22Rv1 (cell line): ENCODE measurements around the gene CCDC127.
"Not testable (repeated sequence)": the region's sequence is repeated elsewhere in the genome, so short reads cannot be mapped to it uniquely, and the experiment has no call there.

Source experiments
- H3K27ac ChIP-seq: fragments of 450-650 bp; 2 replicates; pipeline ENCODE4 v1.5.1; 2017
- ZFX ChIP-seq: fragments of 450-650 bp; IDR thresholded peaks from 2 replicates; pipeline ENCODE4 v1.6.1; 2017; ENCODE audit warnings: antibody characterized with exemption, borderline replicate concordance
- TF ChIP-seq, protein P1 (sequence below): fragments of 450-650 bp; IDR thresholded peaks from 2 replicates; pipeline ENCODE4 v1.5.1; 2017; ENCODE audit warnings: mild to moderate bottlenecking

CCDC127 gene

DNA sequence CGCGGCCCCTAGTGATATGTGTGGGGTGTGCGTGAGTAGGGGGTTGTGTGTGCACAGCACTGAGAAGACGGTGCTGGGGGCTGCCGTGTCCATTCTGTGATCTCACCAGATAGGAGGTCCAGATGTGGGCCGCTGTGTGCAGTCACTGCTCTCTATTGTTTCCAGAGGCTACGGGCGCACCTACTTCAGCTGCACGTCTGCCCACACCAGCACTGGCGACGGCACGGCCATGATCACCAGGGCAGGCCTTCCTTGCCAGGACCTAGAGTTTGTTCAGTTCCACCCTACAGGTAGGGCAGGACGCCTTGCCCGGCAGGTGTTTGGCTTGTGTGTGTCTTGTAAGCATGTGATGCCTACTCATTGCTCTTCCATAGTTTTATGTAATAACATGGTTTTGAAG lies 12.8 kb upstream of the CCDC127 start:
- TF ChIP-seq, protein P1, sequence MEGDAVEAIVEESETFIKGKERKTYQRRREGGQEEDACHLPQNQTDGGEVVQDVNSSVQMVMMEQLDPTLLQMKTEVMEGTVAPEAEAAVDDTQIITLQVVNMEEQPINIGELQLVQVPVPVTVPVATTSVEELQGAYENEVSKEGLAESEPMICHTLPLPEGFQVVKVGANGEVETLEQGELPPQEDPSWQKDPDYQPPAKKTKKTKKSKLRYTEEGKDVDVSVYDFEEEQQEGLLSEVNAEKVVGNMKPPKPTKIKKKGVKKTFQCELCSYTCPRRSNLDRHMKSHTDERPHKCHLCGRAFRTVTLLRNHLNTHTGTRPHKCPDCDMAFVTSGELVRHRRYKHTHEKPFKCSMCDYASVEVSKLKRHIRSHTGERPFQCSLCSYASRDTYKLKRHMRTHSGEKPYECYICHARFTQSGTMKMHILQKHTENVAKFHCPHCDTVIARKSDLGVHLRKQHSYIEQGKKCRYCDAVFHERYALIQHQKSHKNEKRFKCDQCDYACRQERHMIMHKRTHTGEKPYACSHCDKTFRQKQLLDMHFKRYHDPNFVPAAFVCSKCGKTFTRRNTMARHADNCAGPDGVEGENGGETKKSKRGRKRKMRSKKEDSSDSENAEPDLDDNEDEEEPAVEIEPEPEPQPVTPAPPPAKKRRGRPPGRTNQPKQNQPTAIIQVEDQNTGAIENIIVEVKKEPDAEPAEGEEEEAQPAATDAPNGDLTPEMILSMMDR, result no peak
- no peak for TF ChIP-seq ZFX
- no peak overlapping the region for H3K27ac ChIP-seq

DNA sequence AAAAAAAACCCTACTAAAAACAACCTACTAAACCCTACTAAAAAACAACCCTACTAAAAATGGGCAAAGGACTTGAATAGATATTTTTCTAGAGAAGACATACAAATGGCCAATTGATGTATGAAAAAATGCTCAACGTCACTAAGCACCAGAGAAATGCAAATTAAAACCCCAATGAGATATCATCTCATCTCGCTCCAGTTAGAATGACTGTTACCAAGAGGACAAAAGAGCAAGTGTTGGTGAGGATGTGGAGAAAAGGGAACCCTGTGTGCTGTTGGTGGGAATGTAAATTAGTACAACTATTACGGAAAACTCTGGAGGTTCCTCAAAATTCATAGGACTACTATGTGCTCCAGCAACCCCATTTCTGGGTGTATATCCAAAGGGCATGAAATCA lies 10.9 kb upstream of the CCDC127 start:
- no peak for TF ChIP-seq ZFX
- TF ChIP-seq, protein P1, result no peak
- H3K27ac ChIP-seq, result no peak overlapping the region

DNA sequence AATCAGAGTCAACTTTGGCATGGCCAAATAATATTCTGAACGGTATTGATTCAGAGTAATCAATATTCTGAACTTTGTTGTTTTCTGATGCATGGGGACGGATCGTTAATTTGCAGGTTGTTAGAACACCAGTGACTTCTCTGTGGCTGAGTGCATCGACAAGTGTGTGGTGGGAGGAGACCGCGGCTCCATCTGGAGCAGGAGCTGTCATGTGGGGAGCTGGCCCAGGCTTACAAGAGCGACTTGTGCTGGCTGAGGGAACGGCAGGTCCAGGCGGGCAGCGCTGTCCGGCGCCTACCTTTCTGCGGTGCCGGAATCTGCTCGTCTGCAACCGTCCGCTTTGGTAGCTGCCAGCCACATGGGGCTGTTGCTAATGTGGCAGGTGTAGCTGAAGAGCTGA lies 9.4 kb upstream of the CCDC127 start:
- H3K27ac ChIP-seq, result not testable (repeated sequence)

DNA sequence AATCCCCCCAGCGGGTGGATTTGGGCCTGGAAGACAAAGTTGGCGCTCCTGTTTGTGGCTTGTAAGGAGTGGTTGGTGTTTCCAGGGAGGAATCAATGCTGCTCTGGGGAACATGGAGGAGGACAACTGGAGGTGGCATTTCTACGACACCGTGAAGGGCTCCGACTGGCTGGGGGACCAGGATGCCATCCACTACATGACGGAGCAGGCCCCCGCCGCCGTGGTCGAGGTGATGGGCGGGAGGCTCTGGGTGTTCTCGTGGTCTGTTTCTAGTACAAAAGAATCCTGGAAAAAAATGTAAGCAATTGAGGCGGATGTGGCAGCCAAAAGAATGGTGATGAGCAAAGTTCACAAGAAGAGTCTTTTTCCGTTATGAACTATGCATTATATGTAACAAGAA lies 7.4 kb upstream of the CCDC127 start:
- H3K27ac ChIP-seq, result no peak overlapping the region
- TF ChIP-seq, protein P1, result no peak
- TF ChIP-seq ZFX, result no peak

DNA sequence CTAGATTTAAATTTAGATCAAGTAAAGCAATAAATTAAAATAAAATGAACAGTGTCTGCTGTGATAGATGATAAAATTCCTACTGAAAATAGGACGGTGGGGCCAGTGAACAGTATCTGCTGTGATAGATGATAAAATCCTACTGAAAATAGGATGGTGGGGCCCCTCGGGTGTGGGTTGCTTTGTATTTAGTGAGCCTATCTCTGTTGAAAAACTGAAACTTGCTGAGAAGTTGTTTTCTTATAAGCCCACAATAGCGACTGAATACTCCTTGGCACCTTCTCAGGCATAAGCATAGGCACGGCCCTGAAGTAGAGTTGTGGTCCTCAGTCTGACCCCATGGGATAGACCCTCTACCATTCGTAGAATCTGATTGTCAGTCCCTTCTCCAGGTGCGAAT lies 5.8 kb upstream of the CCDC127 start:
- H3K27ac ChIP-seq, result no peak overlapping the region

DNA sequence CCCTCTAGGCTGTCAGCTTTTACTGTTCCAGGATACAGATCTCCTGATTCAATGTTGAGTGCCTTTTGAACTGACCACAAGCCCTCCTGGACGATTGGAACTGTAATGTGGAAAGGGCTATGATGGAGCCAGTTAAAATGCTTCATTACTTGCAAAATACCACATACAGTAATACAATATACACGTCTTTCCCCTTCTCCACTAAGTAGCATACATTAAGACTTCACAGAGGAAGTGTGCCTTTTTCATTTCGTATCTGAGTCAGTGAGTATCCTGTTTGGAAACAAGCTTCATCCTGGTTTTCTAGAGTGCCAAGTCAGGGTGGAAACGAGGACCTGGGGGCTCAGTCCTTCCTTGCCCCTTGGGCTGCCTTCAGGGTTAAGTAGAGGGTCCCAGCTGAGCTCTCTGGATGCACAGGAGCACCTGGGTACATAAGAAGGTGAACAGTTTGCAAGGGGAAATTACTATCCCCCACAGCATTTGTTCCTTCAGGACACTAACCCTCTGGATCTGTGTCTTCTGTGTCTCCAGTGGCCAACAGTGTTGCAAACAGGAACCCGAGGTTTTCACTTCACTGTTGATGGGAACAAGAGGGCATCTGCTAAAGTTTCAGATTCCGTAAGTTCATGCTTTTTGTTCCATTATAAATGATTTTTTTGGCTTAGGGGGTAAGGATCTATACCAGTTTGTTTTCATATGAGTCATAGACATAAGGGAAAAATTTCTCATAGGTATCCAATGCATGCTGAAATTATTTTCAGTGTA lies 5.2 kb upstream of the CCDC127 start:
- H3K27ac ChIP-seq, result not testable (repeated sequence)

More for the DNA sequence above, 5.8 kb upstream of the CCDC127 start:
- no peak for TF ChIP-seq ZFX
- TF ChIP-seq, protein P1, result no peak

DNA sequence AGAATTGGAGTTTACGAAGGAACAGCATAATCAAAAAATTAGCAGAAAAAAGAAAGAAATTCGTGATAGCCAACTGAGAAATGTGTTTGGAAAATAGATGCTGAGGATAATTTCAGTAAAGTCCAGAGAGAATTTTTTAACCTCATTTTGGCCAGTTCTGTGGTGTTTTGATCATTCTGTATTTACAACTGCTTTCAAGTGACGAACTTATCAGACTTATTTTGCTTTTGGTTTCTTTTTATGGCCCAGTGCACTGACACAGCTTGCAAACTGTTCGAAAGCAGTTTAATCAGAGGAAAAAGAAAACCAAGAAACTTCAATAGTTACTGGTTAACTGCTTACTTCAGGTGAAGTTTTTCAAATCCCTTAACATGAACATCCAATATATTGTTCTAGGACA lies 2.0 kb upstream of the CCDC127 start:
- no peak overlapping the region for H3K27ac ChIP-seq

DNA sequence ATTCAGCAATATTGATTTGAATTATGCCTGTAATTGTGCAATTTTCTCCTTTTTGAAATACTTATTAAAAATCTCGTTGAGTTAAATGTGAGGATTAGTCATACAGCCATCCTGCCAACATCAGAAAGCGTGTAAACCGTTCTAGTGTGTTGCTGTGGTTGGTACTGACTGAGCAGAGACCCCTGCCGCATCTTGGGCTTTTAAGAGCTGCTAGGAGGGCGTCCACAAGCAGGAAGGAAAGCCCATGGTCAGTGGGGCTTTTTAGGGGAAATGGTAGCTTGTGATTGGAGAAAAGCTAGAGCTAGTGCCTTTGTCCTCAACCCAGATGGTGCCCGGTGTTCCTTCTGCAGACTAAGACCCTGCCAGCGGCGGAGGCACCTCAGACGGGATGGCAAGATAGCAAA lies 1.5 kb upstream of the CCDC127 start:
- no peak overlapping the region for H3K27ac ChIP-seq
- TF ChIP-seq, protein P1, result no peak
- TF ChIP-seq ZFX, result no peak

More for the DNA sequence above, 2.0 kb upstream of the CCDC127 start:
- TF ChIP-seq, protein P1, result no peak
- no peak for TF ChIP-seq ZFX
